Activated T-cell treated with anti-CD3 and anti-CD28 coated beads, Interleukin-2, amount 50 U/mL, for 24 hours (primary cell): ENCODE results near the gene CTIF.

ENCODE experiments used
- DNase-seq: peaks from one replicate; pipeline ENCODE4 v3.0.0-alpha.2; 2020
- H3K27ac Mint-ChIP-seq: 2 replicates; pipeline ENCODE4 v1.8.0; 2020; ENCODE audit warnings: mild to moderate bottlenecking, mixed read lengths
- H3K27me3 Mint-ChIP-seq: 2 replicates; pipeline ENCODE4 v1.8.0; 2020; ENCODE audit warnings: mixed read lengths
- H3K36me3 Mint-ChIP-seq: 2 replicates; pipeline ENCODE4 v1.8.0; 2020; ENCODE audit warnings: low read depth, mixed read lengths
- H3K4me1 Mint-ChIP-seq: 2 replicates; pipeline ENCODE4 v1.8.0; 2020; ENCODE audit warnings: low read depth, mixed read lengths
- H3K4me3 Mint-ChIP-seq: 2 replicates; pipeline ENCODE4 v1.8.0; 2020; ENCODE audit warnings: mild to moderate bottlenecking, moderate library complexity, mixed read lengths
- H3K9me3 Mint-ChIP-seq: 2 replicates; pipeline ENCODE4 v1.8.0; 2020; ENCODE audit warnings: mixed read lengths

CTIF gene

GRCh38 chr18:48754993-48755473 lies 216.2 kb downstream of the CTIF start:
- Mint-ChIP-seq H3K27me3 (no peaks in the 10 kb centered on the region), H3K27ac (no peak overlapping the region)

GRCh38 chr18:48756511-48757226 lies 217.8 kb downstream of the CTIF start:
- H3K4me1 Mint-ChIP-seq = no peaks in the 10 kb centered on the region
- H3K9me3 Mint-ChIP-seq = no peaks in the 10 kb centered on the region
- no peak overlapping the region for H3K4me3 Mint-ChIP-seq
- H3K36me3 Mint-ChIP-seq = no peaks in the 10 kb centered on the region
- no peaks in the 10 kb centered on the region for H3K27me3 Mint-ChIP-seq
- no peak for DNase-seq
- H3K27ac Mint-ChIP-seq = no peak overlapping the region

More at GRCh38 chr18:48754993-48755473, 216.2 kb downstream of the CTIF start:
- Mint-ChIP-seq H3K4me3 (no peak overlapping the region), H3K4me1 (no peaks in the 10 kb centered on the region), H3K9me3 (no peaks in the 10 kb centered on the region), H3K36me3 (no peaks in the 10 kb centered on the region)
- no peak for DNase-seq

- DNase-seq = no peak
- Mint-ChIP-seq H3K4me1 (no peaks in the 10 kb centered on the region), H3K36me3 (no peaks in the 10 kb centered on the region), H3K4me3 (no peak overlapping the region), H3K27me3 (no peaks in the 10 kb centered on the region), H3K9me3 (no peaks in the 10 kb centered on the region), H3K27ac (no peak overlapping the region)
These were observed 218.5 kb downstream of the CTIF start for GRCh38 chr18:48757367-48757766.

GRCh38 chr18:48757906-48758305 lies 219.1 kb downstream of the CTIF start:
- no peaks in the 10 kb centered on the region for H3K4me1 Mint-ChIP-seq
- H3K27ac Mint-ChIP-seq = no peak overlapping the region
- no peaks in the 10 kb centered on the region for H3K9me3 Mint-ChIP-seq
- no peak overlapping the region for H3K4me3 Mint-ChIP-seq
- no peaks in the 10 kb centered on the region for H3K36me3 Mint-ChIP-seq
- no peak for DNase-seq
- no peaks in the 10 kb centered on the region for H3K27me3 Mint-ChIP-seq

GRCh38 chr18:48761582-48761981 lies 222.8 kb downstream of the CTIF start:
- H3K9me3 Mint-ChIP-seq = no peaks in the 10 kb centered on the region
- DNase-seq = no peak
- H3K27ac Mint-ChIP-seq = no peak overlapping the region
- H3K4me3 Mint-ChIP-seq = no peak overlapping the region
- H3K36me3 Mint-ChIP-seq = no peaks in the 10 kb centered on the region
- no peaks in the 10 kb centered on the region for H3K4me1 Mint-ChIP-seq
- no peaks in the 10 kb centered on the region for H3K27me3 Mint-ChIP-seq

GRCh38 chr18:48762022-48762421 lies 223.2 kb downstream of the CTIF start:
- H3K27ac Mint-ChIP-seq = no peak overlapping the region
- no peaks in the 10 kb centered on the region for H3K27me3 Mint-ChIP-seq
- no peak for DNase-seq
- no peaks in the 10 kb centered on the region for H3K4me1 Mint-ChIP-seq
- H3K36me3 Mint-ChIP-seq = no peaks in the 10 kb centered on the region
- H3K9me3 Mint-ChIP-seq = no peaks in the 10 kb centered on the region
- H3K4me3 Mint-ChIP-seq = no peak overlapping the region

GRCh38 chr18:48762836-48763718 lies 224.2 kb downstream of the CTIF start:
- Mint-ChIP-seq H3K4me1 (no peaks in the 10 kb centered on the region), H3K27me3 (no peaks in the 10 kb centered on the region), H3K36me3 (no peaks in the 10 kb centered on the region)

GRCh38 chr18:48763719-48764100 lies 224.9 kb downstream of the CTIF start:
- Mint-ChIP-seq H3K4me3 (no peak overlapping the region), H3K36me3 (no peaks in the 10 kb centered on the region), H3K9me3 (no peaks in the 10 kb centered on the region), H3K27ac (no peak overlapping the region), H3K4me1 (no peaks in the 10 kb centered on the region), H3K27me3 (no peaks in the 10 kb centered on the region)
- no peak for DNase-seq

More at GRCh38 chr18:48762836-48763718, 224.2 kb downstream of the CTIF start:
- no peak overlapping the region for H3K27ac Mint-ChIP-seq
- no peak for DNase-seq
- no peak overlapping the region for H3K4me3 Mint-ChIP-seq
- no peaks in the 10 kb centered on the region for H3K9me3 Mint-ChIP-seq

- Mint-ChIP-seq H3K36me3 (no peaks in the 10 kb centered on the region), H3K4me3 (no peak overlapping the region), H3K27me3 (no peaks in the 10 kb centered on the region), H3K27ac (no peak overlapping the region), H3K9me3 (no peaks in the 10 kb centered on the region), H3K4me1 (no peaks in the 10 kb centered on the region)
- DNase-seq = no peak
These were observed 226.2 kb downstream of the CTIF start for GRCh38 chr18:48765053-48765452.

- Mint-ChIP-seq H3K9me3 (no peaks in the 10 kb centered on the region), H3K4me1 (no peaks in the 10 kb centered on the region), H3K4me3 (no peak overlapping the region), H3K36me3 (no peaks in the 10 kb centered on the region), H3K27me3 (no peaks in the 10 kb centered on the region), H3K27ac (no peak overlapping the region)
- no peak for DNase-seq
These were observed 227.2 kb downstream of the CTIF start for GRCh38 chr18:48766026-48766425.

- Mint-ChIP-seq H3K9me3 (no peaks in the 10 kb centered on the region), H3K4me1 (no peaks in the 10 kb centered on the region), H3K36me3 (no peaks in the 10 kb centered on the region), H3K27ac (no peak overlapping the region), H3K27me3 (no peaks in the 10 kb centered on the region), H3K4me3 (no peak overlapping the region)
- no peak for DNase-seq
These were observed 227.7 kb downstream of the CTIF start for GRCh38 chr18:48766487-48766886.

- H3K27ac Mint-ChIP-seq = no peak overlapping the region
- H3K27me3 Mint-ChIP-seq = no peaks in the 10 kb centered on the region
- no peaks in the 10 kb centered on the region for H3K9me3 Mint-ChIP-seq
- no peaks in the 10 kb centered on the region for H3K36me3 Mint-ChIP-seq
- no peak for DNase-seq
- H3K4me1 Mint-ChIP-seq = no peaks in the 10 kb centered on the region
- H3K4me3 Mint-ChIP-seq = no peak overlapping the region
These were observed 228.4 kb downstream of the CTIF start for GRCh38 chr18:48767090-48767690.

GRCh38 chr18:48769006-48769636 lies 230.3 kb downstream of the CTIF start:
- no peaks in the 10 kb centered on the region for H3K27me3 Mint-ChIP-seq
- DNase-seq = no peak
- H3K36me3 Mint-ChIP-seq = no peaks in the 10 kb centered on the region
- no peaks in the 10 kb centered on the region for H3K4me1 Mint-ChIP-seq
- H3K9me3 Mint-ChIP-seq = no peaks in the 10 kb centered on the region
- no peak overlapping the region for H3K4me3 Mint-ChIP-seq
- H3K27ac Mint-ChIP-seq = no peak overlapping the region

- H3K4me1 Mint-ChIP-seq = no peaks in the 10 kb centered on the region
- no peak overlapping the region for H3K27ac Mint-ChIP-seq
- DNase-seq = no peak
- H3K36me3 Mint-ChIP-seq = no peaks in the 10 kb centered on the region
- no peaks in the 10 kb centered on the region for H3K9me3 Mint-ChIP-seq
- H3K27me3 Mint-ChIP-seq = no peaks in the 10 kb centered on the region
- H3K4me3 Mint-ChIP-seq = no peak overlapping the region
These were observed 231.4 kb downstream of the CTIF start for GRCh38 chr18:48770243-48770642.
